K562 treated with DMSO at 1 percent for 12 hours (cell line): ENCODE data around the gene CXCL8. TPM values are rescaled to one million over a fixed set of nuclear protein-coding genes. Genes with fewer than 3 reads are reported as not detected.

Experiments
- total RNA-seq: library from RNA; unstranded; fragments of 300-600 nt; gene quantifications from 2 replicates; pipeline ENCODE4 v1.2.3, GENCODE V29; 2022; ENCODE audit not compliant: insufficient read depth

The CXCL8 gene
- 6.2 and 12.4 TPM in 2 replicates for total RNA-seq

GRCh38 chr4:73740353-73740778 is at the start of gene CXCL8:
TSS of gene CXCL8 (plus strand) at chr4:73740569. CDS start at chr4:73740659, 90 bp downstream.

Other genes starting within 250 kb of the CXCL8 start
- gene RASSF6, start 120.1 kb upstream of the CXCL8 start, total RNA-seq = 0.77 TPM in 1 of 2 replicates, not detected in the other
- gene CXCL6, start 96.1 kb downstream of the CXCL8 start, total RNA-seq = not detected in 2 replicates
- not detected in 2 replicates for gene PF4V1, start 112.7 kb downstream of the CXCL8 start, total RNA-seq
- gene CXCL1, start 128.8 kb downstream of the CXCL8 start, total RNA-seq = 1.6 and 6.2 TPM in 2 replicates
- gene PF4, start 241.5 kb downstream of the CXCL8 start, total RNA-seq = not detected in 2 replicates
- not detected in 2 replicates for gene PPBP, start 247.6 kb downstream of the CXCL8 start, total RNA-seq